GM21737 (cell line): ENCODE results near the gene TCF3.
"Not testable (repeated sequence)": the region's sequence is repeated elsewhere in the genome, so short reads cannot be mapped to it uniquely, and the experiment has no call there.

Experiments used
- ATAC-seq: cut with Tn5 transposase; IDR thresholded peaks from one replicate; pipeline ENCODE4 v1.9.1; 2021; ENCODE audit warnings: mild to moderate bottlenecking, moderate library complexity; ENCODE audit not compliant: unreplicated experiment

TCF3 gene

GRCh38 chr19:1651568-1652291 lies 685 bp downstream of the TCF3 start:
- no peak for ATAC-seq

DNA sequence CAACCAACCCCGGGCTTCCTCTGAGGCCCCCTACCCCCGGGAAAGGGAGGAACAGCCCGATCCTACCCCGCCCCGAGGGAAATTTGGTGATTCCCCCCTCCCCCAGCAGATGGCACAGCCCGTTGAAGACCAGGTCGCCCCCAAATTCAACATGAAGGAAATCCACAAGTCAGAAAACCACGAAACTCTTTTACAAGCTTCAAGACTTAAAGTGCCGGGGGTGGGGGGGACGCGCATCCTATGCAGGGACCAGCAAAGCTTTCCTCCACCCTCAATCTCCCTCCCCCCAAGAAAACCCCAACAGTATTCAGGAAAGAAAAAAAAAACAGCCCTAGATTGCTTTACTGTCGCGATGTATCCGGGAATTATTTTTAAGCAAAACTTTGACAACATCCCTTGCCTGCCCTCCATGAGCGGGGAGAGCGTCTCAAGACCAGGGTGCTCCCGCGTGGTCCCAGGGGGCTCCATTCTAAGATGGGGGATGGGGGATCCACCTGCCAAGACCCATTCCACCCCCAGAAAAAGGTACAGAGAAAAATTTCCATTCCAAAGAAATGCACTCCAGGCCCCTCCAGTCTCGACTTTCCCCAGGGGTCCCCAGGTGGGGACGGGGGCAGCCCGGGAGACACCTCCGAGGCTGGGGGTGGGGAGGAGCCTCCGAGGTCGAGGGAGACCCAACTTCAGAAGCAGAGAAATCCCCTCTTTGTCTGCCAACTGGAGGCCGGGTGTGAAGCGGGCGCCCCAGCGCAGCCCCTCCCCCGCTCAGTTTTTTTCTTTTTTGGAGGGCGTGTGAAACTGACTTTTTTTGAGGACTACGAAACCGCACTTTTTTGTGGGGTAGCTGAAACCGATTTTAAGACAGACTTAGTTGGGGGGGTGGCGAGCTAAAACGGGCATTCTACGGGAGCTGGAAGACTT lies 1.5 kb downstream of the TCF3 start:
- no peak for ATAC-seq

DNA sequence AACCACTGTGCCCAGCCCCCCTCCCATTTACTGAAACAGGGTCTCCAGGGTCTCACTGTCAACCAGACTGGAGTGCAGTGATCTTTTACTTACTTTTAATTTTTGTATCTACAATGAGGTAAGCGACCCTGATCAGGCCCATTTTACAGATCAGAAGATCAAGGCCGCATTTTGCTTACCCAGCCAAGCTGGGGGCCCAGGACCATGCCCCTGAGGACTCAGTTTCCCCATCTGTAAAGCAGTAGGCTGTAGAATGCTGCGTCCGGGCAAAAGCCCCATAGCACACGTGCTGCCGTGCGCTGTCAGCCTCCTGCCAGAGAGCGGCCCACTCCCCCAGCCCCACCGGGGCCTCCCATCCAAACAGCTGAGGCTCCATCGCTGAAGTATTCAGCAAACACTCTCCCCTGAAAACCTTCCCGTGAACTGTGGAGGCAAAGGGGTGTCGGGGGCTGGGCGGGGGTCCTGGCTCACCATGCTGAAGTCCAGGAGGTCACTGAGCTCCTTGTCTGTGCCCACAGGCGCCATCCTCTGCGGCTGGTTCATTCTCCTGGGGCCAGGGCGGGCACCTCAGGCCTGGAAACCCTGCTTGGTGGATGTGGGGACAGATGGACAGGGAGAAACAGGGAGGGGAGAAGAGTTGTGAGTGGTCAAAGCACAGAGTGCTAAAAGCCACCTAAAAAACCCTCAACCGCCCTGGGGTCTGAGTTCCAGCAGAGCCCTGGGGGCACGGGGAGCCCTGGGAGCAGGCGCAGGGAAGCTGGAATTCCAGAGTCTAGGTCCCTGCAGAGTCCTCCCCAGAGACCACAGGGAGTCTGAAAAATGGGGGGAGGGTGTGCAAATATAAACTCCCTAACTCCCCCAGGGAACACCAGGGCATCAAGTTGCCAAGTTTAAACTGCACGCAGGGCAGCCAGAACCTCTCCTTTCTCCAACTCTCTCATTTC lies 2.4 kb downstream of the TCF3 start:
- ATAC-seq = no peak

DNA sequence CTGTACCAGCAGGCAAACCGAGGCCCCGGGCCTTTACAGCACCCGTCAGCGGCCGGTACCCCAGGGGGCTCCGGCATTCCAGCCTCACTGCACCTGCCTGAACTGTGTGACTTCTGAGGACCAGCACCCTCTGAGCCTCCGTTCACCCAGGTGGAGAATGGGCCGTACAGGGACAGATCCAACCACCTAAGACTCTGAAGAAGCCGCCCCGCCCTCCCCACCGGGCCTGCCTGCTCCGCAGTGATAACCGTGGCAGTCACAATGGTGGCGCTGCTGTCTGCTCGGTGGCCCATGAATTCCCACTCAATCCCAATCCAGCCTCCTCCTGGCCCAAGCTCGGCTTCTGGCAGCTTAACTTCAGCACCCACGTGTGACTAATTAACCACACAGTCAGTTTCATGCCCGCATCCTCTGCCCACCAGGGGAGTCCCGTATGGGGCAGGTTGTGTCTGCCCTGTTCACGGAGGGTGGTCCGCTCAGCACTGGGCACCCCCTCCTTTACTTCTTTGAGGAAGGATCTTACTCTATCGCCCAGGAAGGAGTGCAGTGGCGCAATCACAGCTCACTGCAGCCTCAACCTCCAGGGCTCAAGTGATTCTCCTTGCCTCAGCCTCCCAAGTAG lies 3.4 kb downstream of the TCF3 start:
- ATAC-seq = no peak

DNA sequence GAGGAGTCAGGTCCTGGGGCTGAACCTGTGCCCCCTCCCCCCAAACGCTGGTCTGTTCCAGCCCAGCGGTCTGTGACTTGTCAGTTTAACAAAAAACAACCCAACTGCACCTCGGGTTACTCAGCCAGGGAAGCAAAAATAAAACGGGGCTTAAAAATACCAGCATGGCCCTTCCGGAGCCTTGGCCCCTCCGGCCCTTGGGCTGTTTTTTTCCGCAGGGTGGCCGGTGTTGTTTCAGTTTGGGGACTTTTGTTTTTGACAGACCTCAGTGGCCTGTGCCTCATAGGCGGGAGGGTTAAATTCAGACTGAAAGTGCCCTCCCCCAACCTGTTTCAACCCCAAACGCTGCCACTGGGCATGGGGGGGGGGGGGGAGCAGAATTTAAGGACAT lies 4.0 kb downstream of the TCF3 start:
- ATAC-seq = no peak

GRCh38 chr19:1647501-1648458 lies 4.6 kb downstream of the TCF3 start:
- ATAC-seq = no peak

DNA sequence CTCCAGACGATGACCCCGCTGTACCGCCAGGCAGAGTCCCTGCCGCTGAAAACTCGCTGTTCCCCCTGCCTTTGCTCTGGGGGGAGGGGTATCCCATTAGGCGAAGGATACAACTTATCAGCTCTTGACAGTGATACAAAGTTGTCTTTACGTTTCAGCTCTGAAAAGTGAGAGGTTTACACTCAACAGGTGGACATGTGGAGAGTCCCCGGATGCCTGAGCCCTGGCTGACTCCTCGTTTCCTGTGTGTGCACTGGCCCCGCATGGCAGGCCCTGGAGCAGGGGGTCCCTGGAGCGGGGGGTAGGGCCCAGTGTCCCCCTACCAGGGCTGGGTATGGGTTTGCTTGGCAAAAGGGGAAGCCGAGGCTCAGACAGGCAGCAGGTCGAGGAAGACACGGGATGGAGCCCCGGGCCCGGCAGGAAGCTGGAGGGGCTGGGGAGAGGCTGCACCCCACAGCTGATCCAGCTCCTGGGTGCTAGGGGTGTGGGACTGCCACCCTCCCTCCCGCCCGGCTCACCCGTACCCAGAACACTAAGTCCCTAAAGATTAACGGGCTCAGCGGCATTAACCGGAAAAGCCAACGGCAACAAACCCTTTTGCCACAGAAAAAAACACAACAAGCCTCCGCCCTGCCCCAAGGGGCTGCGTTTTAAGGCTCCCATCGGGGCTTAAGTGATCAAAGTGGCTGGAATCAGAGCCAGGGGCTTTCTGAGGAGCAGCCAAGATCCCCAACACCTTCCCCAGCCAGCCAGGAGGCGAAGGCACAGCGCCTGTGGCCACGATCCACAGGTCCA lies 5.6 kb downstream of the TCF3 start:
- no peak for ATAC-seq

DNA sequence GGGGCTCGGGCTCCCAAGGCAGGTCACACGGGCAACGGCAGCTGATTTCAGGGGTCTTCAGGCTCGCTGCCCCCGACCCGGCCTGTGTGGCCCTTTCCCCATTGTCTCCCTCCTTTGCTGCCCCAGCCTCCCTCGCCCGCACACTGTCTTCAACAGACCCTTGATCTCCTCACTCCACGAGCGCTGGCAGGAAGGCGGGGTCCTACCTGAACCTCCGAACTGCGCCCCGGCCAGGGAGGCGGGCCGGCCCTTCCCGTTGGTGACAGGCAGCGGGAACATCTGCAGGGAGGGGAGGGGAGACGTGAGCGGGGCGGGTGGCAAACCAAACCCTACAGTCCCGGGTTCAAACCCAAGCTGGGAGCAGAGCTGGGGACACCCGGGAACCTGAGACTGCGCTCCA lies 6.3 kb downstream of the TCF3 start:
- ATAC-seq = no peak

DNA sequence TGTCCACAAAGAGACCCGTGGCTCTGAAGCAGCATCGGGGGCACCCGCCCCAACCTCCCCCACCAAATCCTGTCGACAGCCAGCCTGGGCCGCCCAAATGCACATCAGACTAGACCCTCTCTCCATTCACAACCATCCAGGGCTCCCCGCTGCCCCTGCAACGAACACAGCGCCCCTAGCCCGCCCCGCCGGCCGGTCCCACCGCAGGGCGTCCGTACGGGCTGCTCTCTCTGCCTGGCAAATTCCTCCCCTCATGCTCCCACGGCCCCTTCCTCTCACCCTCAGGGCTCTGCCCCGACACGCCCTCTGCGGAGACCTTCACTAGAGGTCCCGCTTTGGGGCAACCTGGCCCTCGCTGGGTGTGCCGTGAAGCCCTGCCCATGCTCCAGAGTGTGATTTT lies 7.1 kb downstream of the TCF3 start:
- no peak for ATAC-seq

GRCh38 chr19:1644070-1644469 lies 8.3 kb downstream of the TCF3 start:
- no peak for ATAC-seq

- ATAC-seq = not testable (repeated sequence)
Measured at GRCh38 chr19:1640893-1641448, 11.4 kb downstream of the TCF3 start.

DNA sequence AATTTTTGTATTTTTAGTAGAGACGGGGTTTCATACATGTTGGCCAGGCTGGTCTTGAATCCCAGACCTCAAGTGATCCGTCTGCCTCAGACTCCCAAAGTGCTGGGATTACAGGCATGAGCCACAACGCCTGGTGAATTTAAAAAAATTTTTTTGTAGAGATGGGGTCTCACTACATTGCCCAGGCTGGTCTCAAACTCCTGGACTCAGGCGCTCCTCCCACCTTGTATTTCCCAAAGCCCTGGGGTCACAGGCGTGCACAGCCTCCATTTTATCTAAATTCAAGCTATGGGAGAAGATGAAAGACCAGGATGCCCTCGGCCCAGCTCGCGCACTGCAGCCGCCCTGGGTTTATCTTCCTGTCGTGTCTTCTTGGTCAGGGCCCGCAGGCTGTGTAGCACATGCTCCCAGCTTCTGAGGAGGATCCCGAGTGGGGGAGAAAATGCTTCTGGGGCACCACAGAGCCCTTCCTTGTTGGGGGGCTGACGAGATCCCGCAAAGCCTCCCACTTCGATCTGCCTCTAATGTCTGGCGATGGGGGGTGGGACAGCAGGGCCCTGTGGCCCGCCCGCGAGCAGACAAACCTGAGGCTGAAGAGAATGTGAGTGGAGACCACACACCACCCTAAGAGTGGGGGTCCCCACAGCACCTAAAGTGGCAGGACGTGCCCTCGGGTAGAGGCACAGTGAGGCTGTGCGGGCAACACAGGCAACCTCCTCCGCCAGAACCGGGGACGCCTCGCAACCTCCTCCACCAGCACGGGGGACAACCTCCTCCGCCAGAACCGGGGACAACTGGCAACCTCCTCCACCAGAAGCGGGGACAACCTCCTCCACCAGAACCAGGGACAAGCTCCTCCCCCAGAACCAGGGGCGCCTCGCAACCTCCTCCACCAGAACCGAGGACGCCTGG lies 15.8 kb downstream of the TCF3 start:
- no peak for ATAC-seq

GRCh38 chr19:1634938-1635243 lies 17.5 kb downstream of the TCF3 start:
- ATAC-seq = no peak

DNA sequence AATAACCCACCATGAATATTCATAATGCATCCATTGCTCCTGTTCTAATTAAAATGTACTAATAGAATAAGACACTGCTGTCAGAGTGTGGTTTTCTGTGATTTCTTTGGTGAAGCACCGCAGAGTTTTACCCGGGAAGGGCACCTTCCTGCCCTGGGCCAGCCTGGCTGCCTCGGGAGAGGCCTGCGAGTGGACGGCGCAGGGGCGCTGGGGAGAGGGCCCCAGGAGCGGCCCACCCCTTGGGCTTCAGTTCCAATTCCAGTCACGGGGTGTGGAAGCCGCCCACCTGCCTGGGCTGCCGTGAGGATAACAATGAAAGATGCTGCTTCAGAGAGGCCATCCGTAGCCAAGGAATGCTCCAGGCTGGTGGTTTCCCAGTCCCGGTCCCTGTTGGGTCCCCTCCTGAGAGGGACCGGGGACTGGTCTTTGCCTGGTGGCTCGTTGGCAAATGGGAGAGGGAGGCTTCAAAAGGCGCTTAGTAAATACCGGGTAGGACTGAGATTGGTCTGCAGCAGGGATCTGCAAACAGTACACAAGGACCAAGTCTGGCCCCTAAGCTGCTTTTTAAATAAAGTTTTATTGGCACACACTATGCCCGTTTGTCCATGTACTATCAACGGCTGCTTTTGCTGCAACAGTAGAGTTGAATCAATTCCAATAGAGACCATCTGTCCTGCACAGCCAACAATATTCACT lies 18.0 kb downstream of the TCF3 start:
- no peak for ATAC-seq

DNA sequence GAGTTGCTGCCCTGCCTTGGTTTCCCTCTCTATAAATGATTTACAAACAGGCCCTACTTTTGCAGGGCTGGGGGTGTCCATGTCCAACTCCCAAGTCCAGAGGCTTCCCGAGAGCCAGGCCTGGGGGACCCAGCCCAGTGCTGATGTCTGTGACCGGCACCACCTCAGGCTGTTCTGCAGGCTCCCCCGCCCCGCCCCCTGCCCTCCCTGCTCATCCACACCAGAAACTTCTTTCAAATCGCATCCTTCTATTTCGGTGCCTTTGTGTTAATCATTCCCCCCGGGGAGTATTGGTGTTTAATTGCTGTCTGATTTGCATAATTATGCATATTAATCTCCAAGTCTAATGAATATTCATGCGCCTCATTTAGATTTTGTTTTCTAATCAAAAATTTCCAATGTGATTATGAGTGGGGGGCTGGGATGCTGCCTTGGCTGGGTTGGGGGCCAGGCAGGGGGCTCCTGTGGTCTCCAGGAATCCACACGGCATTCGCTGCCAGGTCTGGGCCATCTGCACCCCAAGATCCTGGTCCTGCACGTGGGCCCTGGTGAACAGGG lies 19.1 kb downstream of the TCF3 start:
- ATAC-seq = no peak

- no peak for ATAC-seq
Measured at GRCh38 chr19:1632462-1633268, 19.8 kb downstream of the TCF3 start.
